HG02970 (cell line): ENCODE data around the gene CUEDC2.

Experiments
- ATAC-seq: cut with Tn5 transposase; IDR thresholded peaks from one replicate; pipeline ENCODE4 v1.9.1; 2021; ENCODE audit warnings: mild to moderate bottlenecking, moderate library complexity, moderate number of reproducible peaks; ENCODE audit not compliant: unreplicated experiment, low FRiP score

The CUEDC2 gene

DNA sequence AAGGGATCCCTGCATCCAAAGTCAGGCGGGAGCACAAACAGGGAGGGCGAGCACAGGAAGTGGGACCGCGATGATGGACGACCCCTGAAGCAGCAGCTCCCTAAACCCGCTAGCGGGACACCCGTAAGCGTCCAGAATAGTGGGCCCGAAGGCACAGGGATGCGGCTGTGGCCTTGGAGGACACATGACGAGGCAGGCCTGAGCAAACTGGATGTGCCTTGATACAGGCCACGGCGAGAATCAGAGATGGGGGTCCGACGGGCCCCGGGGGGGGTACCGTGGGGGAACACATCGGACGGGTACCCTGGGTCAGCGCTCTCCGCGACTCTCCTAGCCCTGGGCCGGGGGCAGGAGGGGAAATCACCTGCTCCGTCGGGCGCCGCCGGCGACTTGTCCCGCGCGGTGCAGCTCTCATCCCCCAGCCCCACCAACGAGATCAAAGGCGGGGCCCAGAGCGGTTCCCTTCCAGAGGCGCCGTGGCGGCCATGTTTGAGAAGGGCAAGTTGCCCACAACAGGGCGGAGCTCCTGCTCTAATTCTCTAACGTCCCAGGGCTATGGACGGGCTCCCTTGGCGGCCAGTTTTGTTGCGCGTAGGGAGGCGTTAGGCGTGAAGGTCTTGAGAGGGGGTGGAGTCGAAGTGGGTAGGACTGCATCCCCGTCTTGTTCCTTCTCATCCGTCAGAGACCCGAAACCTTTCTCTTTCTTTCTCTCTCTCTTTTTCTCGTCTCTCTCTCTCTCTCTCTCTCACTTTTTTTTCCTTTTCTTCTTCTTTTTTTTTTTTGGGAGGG is at the start of gene CUEDC2:
TSS of gene CUEDC2 (minus strand) at position 413 of the 789 bp plus-strand sequence. CDS start 7,386 bp downstream, outside the sequence.
- peak; percentile 83 for ATAC-seq

- ATAC-seq, result no peak
Observed at GRCh38 chr10:102480396-102480795, 48.0 kb upstream of the CUEDC2 start.

DNA sequence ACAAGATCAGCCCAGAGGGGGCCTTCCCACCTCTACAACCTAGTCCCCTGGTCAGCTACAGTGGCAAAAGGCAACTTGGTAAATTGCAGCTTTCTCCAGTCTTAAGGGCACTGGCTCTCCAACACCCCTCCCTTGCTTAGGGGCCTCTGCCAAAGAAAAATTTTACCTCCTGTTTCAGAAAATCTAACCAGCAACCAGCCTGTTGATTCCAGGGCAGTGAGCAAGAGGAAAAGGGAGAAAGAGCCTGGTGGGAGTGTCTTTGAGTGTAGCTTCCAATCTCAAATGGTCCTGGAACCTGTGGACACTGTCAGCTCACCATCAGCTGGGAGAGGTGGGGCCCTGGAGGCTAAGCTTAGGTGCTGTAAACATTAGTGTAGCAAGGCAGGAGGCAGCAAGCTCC is 47.3 kb upstream of the CUEDC2 start:
- no peak for ATAC-seq

- ATAC-seq, result no peak
Observed at GRCh38 chr10:102476466-102477141, 44.2 kb upstream of the CUEDC2 start.

DNA sequence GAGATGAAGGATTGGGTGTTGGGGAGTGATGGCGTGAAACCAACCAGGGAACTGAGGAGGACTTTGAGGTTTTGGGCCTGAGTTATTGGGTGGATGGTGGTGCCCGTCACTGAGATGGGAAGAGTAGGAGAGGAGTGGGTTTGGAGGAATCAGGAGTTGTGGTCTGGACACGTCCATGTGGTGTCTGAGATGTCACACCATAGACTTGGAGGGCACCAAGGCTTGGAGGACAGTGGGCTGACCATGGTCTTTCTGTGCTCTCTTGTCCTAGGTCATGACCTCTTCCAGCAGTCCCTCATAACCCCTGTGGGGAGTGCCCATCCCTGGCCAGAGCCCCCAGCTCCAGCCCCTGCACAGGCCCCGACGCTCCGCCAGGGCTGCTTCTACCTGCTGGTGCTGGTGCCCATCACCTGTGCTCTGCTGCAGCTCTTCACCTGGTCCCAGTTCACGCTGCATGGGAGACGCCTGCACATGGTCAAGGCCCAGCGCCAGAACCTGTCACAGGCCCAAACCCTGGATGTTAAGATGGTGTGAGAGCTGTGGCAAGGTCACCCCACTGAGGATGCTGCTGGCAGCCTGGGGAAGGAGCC is 43.2 kb upstream of the CUEDC2 start:
- no peak for ATAC-seq

DNA sequence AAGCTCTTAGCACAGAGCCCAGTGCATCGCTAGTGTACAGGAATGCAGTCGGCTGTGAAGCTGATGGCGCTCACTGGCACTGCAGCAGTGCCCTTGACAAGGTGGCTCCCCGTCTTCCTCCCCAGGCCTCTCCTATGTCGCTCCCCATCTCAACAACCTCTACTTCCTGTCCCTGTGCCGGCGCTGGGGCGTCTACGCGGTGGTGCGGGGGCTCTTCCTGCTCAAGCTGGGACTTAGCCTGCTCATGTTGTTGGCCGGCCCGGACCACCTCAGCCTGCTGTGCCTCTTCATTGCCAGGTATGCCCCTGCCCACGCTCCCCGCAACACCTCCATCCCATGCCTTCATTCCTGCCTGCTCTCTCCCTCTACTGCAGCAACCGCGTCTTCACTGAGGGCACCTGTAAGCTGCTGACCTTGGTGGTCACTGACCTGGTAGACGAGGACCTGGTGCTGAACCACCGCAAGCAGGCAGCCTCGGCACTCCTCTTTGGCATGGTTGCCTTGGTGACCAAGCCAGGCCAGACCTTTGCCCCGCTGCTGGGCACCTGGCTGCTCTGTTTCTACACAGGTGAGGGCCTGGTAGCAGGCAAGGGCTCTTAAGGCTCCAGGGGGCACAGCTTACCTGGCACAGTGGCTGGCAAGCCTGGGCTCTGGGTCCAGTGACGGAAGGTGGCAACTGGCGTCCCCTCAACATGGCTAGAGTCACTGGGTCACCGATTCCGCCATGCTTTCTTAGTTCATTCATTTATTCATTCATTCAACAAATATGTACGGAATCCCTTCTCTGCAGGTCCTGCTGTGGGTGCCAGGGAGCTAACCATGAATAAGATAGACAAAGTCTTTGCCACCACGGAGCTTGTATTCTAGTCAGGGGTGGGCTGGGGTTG is 41.3 kb upstream of the CUEDC2 start:
- ATAC-seq, result no peak

DNA sequence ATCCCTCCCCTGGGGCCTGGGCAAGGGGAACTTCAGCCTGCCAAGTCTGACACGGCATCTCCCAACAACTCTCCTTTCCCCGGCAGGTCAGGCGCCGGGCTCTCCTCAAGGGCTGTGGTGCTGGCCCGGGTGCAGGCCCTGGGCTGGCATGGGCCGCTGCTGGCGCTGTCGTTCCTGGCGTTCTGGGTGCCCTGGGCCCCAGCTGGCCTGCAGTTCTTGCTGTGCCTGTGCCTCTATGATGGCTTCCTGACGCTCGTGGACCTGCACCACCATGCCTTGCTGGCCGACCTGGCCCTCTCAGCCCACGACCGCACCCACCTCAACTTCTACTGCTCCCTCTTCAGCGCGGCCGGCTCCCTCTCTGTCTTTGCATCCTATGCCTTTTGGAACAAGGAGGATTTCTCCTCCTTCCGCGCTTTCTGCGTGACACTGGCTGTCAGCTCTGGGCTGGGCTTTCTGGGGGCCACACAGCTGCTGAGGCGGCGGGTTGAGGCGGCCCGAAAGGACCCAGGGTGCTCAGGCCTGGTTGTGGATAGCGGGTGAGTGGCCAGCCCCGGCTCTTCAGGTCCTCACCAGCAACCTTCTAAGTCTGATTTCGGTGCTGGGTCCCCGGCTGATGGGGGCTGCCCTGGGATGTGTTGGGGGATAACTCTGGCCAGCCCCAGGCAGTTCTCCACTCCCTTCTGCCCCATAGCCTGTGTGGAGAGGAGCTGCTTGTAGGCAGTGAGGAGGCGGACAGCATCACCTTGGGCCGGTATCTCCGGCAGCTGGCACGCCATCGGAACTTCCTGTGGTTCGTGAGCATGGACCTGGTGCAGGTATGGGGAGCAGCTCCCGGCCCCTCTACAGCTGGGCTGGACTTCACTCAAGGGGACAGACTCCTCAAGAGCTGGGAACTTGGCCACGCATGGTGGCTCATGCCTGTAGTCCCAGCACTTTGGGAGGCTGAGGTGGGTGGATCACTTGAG is 38.5 kb upstream of the CUEDC2 start:
- ATAC-seq, result no peak

- no peak for ATAC-seq
Observed at GRCh38 chr10:102468683-102469082, 36.3 kb upstream of the CUEDC2 start.

DNA sequence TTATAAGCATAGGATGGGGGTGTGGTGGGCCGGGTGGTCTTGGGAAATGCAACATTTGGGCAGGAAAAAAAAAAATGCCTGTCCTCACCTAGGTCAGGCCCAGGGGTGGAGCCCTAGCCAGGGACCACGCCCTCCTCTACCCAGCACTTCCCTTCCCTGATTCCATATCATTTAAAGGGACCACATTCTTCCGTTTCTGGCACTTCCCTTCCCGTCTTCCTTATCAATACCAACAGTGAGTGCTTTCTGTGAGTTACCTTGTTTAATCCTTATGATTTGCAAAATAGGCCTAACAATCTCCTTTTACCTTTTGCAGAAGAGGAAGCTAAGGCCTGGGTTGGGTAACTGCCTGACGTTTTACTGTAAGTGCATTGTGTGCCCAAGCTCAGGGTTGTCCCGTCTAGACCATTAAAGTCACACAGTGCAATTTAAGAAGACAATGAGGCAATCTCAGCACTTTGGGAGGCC is 35.6 kb upstream of the CUEDC2 start:
- no peak for ATAC-seq

DNA sequence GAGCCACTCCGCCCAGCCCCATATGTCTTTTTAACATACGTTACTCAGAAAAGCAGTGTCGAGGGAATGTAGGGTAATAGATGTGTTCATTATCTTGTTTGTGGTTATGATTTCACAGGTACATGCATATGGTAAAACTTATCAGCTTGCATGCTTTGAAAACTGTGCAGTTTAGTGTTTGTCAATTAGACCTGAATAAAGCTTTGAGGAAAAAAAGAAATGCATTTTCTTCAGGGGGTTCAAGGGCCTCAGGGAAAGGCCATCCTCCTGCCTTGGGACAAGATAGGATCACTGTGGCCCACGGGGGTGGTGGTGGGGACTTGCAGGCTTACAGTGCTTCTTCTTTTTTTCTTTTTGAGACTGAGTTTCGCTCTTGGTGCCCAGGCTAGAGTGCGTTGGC is 34.9 kb upstream of the CUEDC2 start:
- no peak for ATAC-seq

GRCh38 chr10:102465466-102465865 is 33.1 kb upstream of the CUEDC2 start:
- ATAC-seq, result no peak

- no peak for ATAC-seq
Observed at GRCh38 chr10:102463983-102464382, 31.6 kb upstream of the CUEDC2 start.

GRCh38 chr10:102462512-102463054 is 30.2 kb upstream of the CUEDC2 start:
- no peak for ATAC-seq

DNA sequence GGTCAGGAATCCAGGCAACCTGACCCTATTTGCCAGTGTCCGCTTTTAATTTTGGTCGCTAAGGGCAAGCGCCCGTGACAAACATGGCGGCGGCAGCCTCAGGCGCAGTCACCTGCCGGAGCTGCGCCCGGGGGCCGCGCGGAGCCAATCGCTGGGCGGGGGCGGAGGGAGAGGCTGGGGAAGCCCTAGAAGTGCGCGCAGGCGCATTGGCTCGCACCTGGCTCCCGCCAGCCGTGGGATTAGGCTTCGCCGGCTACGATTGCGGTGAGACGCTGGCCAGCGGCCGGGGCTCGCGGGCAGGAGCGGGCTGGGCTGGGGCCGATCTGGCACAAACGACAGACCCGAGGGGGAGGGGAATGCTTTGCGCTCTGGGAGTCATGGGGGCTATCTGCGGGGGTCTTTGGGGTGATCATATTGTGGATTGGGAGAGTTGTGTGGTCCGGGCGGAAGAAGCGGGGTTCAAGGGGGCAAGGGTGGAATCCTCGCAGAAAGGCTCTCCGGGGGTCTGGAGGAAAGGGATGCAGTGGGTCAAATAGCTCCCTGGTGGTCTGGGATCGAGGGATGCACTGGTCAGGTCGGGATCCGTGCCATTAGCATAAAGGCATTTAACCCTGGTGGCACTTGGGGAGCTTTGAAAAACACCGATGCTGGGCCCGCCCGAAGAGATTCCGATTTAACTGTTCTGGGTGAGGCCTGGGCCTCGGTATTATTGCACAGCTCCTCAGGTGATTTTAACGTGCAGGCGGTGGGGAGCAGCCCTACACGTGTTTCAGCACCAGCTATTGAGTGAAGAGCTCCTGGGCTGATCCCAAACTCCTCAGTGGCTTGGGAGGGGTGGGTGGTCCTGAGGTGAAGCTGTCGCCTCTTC is 29.0 kb upstream of the CUEDC2 start:
- peak; percentile 86 for ATAC-seq

GRCh38 chr10:102460836-102461186 is 28.4 kb upstream of the CUEDC2 start:
- peak; percentile 21 for ATAC-seq

- no peak for ATAC-seq
Observed at GRCh38 chr10:102458656-102459055, 26.3 kb upstream of the CUEDC2 start.

GRCh38 chr10:102457591-102458150 is 25.3 kb upstream of the CUEDC2 start:
- ATAC-seq, result no peak
